GM21619 (cell line): ENCODE results near the gene TSPO.
"Not testable (repeated sequence)": the region's sequence is repeated elsewhere in the genome, so short reads cannot be mapped to it uniquely, and the experiment has no call there.

Experiments used
- ATAC-seq: cut with Tn5 transposase; IDR thresholded peaks from one replicate; pipeline ENCODE4 v1.9.1; 2021; ENCODE audit not compliant: unreplicated experiment

TSPO gene

GRCh38 chr22:43151251-43152002 lies at the start of gene TSPO:
TSPO (plus strand) TSS chr22:43151559; CDS start chr22:43159239, 7,680 bp downstream.
- no peak for ATAC-seq

- not testable (repeated sequence) for ATAC-seq
Measured at GRCh38 chr22:43104056-43104625, 47.2 kb upstream of the TSPO start.

- ATAC-seq: not testable (repeated sequence)
Measured at GRCh38 chr22:43104950-43105349, 46.4 kb upstream of the TSPO start.

GRCh38 chr22:43106302-43106701 lies 45.1 kb upstream of the TSPO start:
- ATAC-seq: no peak

GRCh38 chr22:43109511-43109910 lies 41.8 kb upstream of the TSPO start:
- no peak for ATAC-seq

- no peak for ATAC-seq
Measured at GRCh38 chr22:43109921-43110443, 41.4 kb upstream of the TSPO start.

GRCh38 chr22:43110444-43110926 lies 40.9 kb upstream of the TSPO start, which contains the start of gene BIK:
BIK (plus strand) TSS chr22:43110750; CDS start chr22:43124023, 13,273 bp downstream.
- no peak for ATAC-seq

- no peak for ATAC-seq
Measured at GRCh38 chr22:43110927-43111623, 40.3 kb upstream of the TSPO start.

GRCh38 chr22:43113526-43114251 lies 37.7 kb upstream of the TSPO start:
- no peak for ATAC-seq

GRCh38 chr22:43114958-43115357 lies 36.4 kb upstream of the TSPO start:
- ATAC-seq: no peak

GRCh38 chr22:43116932-43117331 lies 34.4 kb upstream of the TSPO start:
- ATAC-seq: no peak

- ATAC-seq: no peak
Measured at GRCh38 chr22:43118024-43118849, 33.1 kb upstream of the TSPO start.

- peak; percentile 56 for ATAC-seq
Measured at GRCh38 chr22:43118953-43119458, 32.4 kb upstream of the TSPO start.

GRCh38 chr22:43126501-43127165 lies 24.7 kb upstream of the TSPO start:
- no peak for ATAC-seq

- ATAC-seq: no peak
Measured at GRCh38 chr22:43127166-43127908, 24.0 kb upstream of the TSPO start.

- no peak for ATAC-seq
Measured at GRCh38 chr22:43128116-43128515, 23.2 kb upstream of the TSPO start.

- no peak for ATAC-seq
Measured at GRCh38 chr22:43128928-43129424, 22.4 kb upstream of the TSPO start.
